Heart left ventricle (tissue), 16 donors: ENCODE measurements around the gene HEPACAM. TPM values are rescaled to one million over a fixed set of nuclear protein-coding genes. Genes with fewer than 3 reads are reported as not detected.
A peak's percentile ranks its signal among the peaks of the same experiment; 100 is the strongest.

Experiments used
- ATAC-seq, 4 donors: fragments of 200-7000 bp; cut with Tn5 transposase; one replicate each; pipeline ENCODE4 v1.9.1; 2020 to 2022; ENCODE audit warnings: moderate library complexity in 4 of 4, mild to moderate bottlenecking in 3 of 4, moderate number of reproducible peaks in 1 of 4
- DNase-seq, 5 donors: peaks; one replicate each; pipeline ENCODE4 v3.0.0-alpha.2; 2020
- H3K27ac ChIP-seq, 12 donors: fragments of 200-600 bp; sonication (generic) in 4 of 12; one replicate each; pipeline versions ENCODE4 v1.5.0 to v1.8.0; 2016 to 2022; ENCODE audit warnings: mild to moderate bottlenecking in 2 of 12
- H3K27me3 ChIP-seq, 9 donors: fragments of 200-600 bp; sonication (generic) in 2 of 9; one replicate each; pipeline versions ENCODE4 v1.5.1 to v1.8.0; 2016 to 2022; ENCODE audit warnings: mild to moderate bottlenecking in 3 of 9
- H3K36me3 ChIP-seq, 9 donors: fragments of 200-600 bp; sonication (generic) in 2 of 9; one replicate each; pipeline versions ENCODE4 v1.5.0 to v1.8.0; 2018 to 2022; ENCODE audit warnings: mild to moderate bottlenecking in 2 of 9
- H3K4me1 ChIP-seq, 12 donors: fragments of 200-600 bp; sonication (generic) in 4 of 12; one replicate each; pipeline versions ENCODE4 v1.5.0 to v1.8.0; 2016 to 2022; ENCODE audit warnings: mild to moderate bottlenecking in 3 of 12
- H3K4me3 ChIP-seq, 12 donors: fragments of 200-600 bp; sonication (generic) in 4 of 12; one replicate each; pipeline versions ENCODE4 v1.5.0 to v1.8.0; 2017 to 2022; ENCODE audit warnings: mild to moderate bottlenecking in 9 of 12, moderate library complexity in 4 of 12
- H3K9me3 ChIP-seq, 12 donors: fragments of 200-600 bp; sonication (generic) in 4 of 12; one replicate each; pipeline versions ENCODE4 v1.5.0 to v1.8.0; 2016 to 2022; ENCODE audit warnings: mild to moderate bottlenecking in 1 of 12
- POLR2A ChIP-seq, 2 donors: fragments of 450-650 bp; IDR thresholded peaks; one replicate each; pipeline ENCODE4 v1.6.1; 2017; ENCODE audit warnings: antibody characterized with exemption in 2 of 2, mild to moderate bottlenecking in 2 of 2, moderate library complexity in 2 of 2
- WGBS, 4 donors: extraction: QIAGEN DNeasy Blood & Tissue Kit in 2 of 4; methylation state at CpG; one replicate each; pipeline versions ENCODE4 v1.1.5 to v1.1.7; 2013 to 2018; 5-methylcytosine and 5-hydroxymethylcytosine counted together
- intact Hi-C, 10 donors: fragments of 100-400 bp; cut with DNase I; formaldehyde crosslinking; loops; one replicate each; pipeline versions ENCODE4 v1.11.1 to v1.14.2; 2022
- polyA plus RNA-seq, 2 donors: library from polyadenylated mRNA; stranded (reverse); fragments of 200-250 nt; gene quantifications; one replicate each; pipeline ENCODE4 v1.2.3, GENCODE V29; 2013
- total RNA-seq, 9 donors: library from RNA; depleted of rRNA in 2 of 9; stranded (reverse); fragments of >200 nt in 2 of 9; fragmentation: NEBNext Ultra II Directional in 3 of 9; extraction: Animal tissue kit (Norgen Biotek cat#: 25700) in 3 of 9; gene quantifications; one replicate each; pipeline versions ENCODE4 v1.1.0 to v1.2.4, GENCODE V29; 2016 to 2023
- TF ChIP-seq, protein P1 (sequence below), 12 donors: fragments of 200-600 bp; sonication (generic) in 4 of 12; IDR thresholded peaks; one replicate each; pipeline versions ENCODE4 v1.5.0 to v1.8.0; 2018 to 2022; ENCODE audit warnings: antibody characterized with exemption in 12 of 12, mild to moderate bottlenecking in 5 of 12
- donor health status: ischemic (EF 13 %, LVEDD 7.1; RV severe dilation, severe dysfunction).
- donor health status: healthy with polysubstance abuse.
- donor health status: DM: no; HTN: yes; CAD: no.
- donor health status: DM: no; HTN: no; CAD: no.
- donor health status: ischemic (EF 25% LVEDD 6.9; RV normal size, moderate dysfunction).
- donor health status: ischemic (EF 25% LVEDD 5.7; RV mildly dilated, moderate dysfunction).
- donor health status: healthy.
- donor health status: DM: yes; HTN: yes; CAD: no.
- donor health status: ischemic (EF 35%, LVEDD 5.7; RV mildly dilated, moderate dysfunction).
- donor health status: nonischemic (EF 11% LVEDD 7.7; RV severe dilation, severe dysfunction).
- donor health status: DM: yes; HTN: yes; CAD: no.
- donor health status: PGD.
- donor health status: ischemic (EF 29% LVEDD 5.4; RV normal size, mild dysfunction).
- donor health status: nonischemic (EF 23%, LVEDD 6.1; RV moderate dilation, normal function).

Gene HEPACAM
- total and polyA plus RNA-seq, 11 donors = 0.07 to 2.6 (median 0.38) TPM; not detected in 4

DNA sequence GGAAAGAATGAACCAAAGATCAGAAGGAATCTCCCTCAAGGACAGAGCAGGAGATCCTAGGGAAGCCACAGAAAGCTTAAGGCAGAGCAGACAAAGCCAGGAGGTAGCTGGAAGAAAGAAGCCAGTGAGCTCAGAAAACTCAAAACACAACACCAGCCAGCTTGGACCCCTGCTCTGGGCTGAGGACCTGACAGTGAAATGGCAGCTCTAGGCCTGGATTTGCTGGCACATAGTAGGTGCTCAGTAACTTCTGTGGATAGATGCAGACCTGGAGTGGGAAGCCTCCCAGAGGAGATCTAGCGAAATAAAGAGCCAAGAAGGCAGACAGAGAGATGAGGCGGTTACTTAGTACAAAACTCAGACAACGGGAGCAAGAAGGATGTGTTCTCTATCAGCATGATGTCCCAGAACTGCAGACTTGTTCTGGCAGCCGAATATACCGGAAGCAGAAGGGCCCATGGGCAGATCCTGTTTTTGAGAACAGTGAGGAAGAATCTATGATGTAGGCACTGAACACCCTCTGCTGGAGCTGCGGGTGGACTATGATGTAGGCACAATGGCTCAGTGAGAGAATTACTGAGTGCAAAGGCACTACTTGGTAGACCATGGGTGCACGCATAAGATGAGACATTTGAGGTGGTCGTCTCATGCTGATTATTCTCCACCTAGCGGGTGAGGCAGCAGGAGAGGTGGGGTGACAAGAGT is 42.9 kb downstream of the HEPACAM start:
- Histone ChIP-seq H3K9me3 (no peaks in the 10 kb centered on the region), H3K4me1 (peaks cover 0 to 92% (median 48%) of the 10 kb centered on the region in 12 donors), H3K27me3 (no peaks in the 10 kb centered on the region), H3K27ac (peak overlapping the region in 9 of 12 donors; percentile 7 to 48 (median 28)), H3K4me3 (no peak overlapping the region), H3K36me3 (peaks cover 0 to 46% (median 9%) of the 10 kb centered on the region in 9 donors)
- DNase-seq (peak in 1 of 5 donors; percentile 34), ATAC-seq (peak in 2 of 4 donors; percentile 6 to 32)
- intact Hi-C loops = no loop called here
- TF ChIP-seq POLR2A (IDR thresholded peaks at IDR 0.05) = no peak
- TF ChIP-seq, protein P1, sequence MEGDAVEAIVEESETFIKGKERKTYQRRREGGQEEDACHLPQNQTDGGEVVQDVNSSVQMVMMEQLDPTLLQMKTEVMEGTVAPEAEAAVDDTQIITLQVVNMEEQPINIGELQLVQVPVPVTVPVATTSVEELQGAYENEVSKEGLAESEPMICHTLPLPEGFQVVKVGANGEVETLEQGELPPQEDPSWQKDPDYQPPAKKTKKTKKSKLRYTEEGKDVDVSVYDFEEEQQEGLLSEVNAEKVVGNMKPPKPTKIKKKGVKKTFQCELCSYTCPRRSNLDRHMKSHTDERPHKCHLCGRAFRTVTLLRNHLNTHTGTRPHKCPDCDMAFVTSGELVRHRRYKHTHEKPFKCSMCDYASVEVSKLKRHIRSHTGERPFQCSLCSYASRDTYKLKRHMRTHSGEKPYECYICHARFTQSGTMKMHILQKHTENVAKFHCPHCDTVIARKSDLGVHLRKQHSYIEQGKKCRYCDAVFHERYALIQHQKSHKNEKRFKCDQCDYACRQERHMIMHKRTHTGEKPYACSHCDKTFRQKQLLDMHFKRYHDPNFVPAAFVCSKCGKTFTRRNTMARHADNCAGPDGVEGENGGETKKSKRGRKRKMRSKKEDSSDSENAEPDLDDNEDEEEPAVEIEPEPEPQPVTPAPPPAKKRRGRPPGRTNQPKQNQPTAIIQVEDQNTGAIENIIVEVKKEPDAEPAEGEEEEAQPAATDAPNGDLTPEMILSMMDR (IDR thresholded peaks at IDR 0.05) = no peak
- 62 to 72% (median 64%) methylated on average over 9 of the region's 9 CpGs for WGBS, 4 donors

DNA sequence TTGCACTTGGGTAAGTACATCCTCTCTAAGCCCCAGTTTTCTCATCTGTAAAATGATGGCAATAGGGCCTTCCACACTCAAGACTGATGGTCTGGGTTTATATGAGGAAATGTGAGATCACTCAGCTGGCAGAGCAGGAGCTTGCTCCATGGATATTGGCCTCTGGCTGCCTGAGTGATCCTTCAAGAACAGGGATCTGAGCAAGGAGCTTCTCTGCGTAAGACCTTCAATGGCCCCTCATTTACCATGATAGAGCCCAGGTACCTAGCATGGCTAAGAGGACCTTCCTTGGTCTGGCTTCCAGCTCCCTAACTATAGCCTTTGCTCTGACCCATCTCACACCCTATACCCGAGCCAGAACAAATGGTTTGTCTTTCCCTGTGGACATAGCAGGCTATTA is 43.7 kb downstream of the HEPACAM start:
- H3K27me3 ChIP-seq = no peaks in the 10 kb centered on the region
- 81 to 90% (median 84%) methylated on average over 2 of the region's 2 CpGs for WGBS, 4 donors
- H3K36me3 ChIP-seq = peaks cover 0 to 46% (median 13%) of the 10 kb centered on the region in 9 donors
- no peak for DNase-seq
- H3K4me1 ChIP-seq = peaks cover 0 to 91% (median 45%) of the 10 kb centered on the region in 12 donors
- TF ChIP-seq, protein P1 (IDR thresholded peaks at IDR 0.05) = no peak
- TF ChIP-seq POLR2A (IDR thresholded peaks at IDR 0.05) = no peak
- no peak for ATAC-seq
- intact Hi-C loops = no loop called here
- H3K27ac ChIP-seq = peak overlapping the region in 5 of 12 donors; percentile 7 to 42 (median 33)
- no peaks in the 10 kb centered on the region for H3K9me3 ChIP-seq
- no peak overlapping the region for H3K4me3 ChIP-seq

DNA sequence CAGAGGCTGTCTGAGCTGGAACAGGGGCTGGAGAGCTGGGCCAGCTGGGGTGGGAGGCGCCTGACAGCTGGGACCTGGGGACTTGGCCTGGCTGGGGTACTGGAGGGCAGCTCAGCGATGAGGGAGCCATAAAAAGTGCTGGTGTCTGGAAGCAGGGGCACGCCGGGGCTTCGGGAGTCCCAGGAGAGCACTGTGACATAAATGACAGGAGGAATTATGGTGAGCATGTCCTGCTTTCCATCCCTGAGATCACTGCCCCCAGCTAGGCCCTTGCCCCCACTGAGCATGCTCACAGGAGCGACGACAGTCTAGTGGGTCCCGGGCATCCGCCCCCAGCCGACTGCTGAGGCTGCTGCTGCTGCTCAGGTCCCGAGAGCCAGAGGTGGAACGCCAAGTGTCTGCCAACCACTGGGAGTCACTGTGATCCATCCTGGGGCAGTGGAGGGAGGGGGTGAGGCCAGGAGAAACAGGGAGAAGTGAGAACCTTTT is 44.4 kb downstream of the HEPACAM start:
- H3K4me3 ChIP-seq = no peak overlapping the region
- WGBS, 4 donors = 36 to 48% (median 46%) methylated on average over 10 to 12 of the region's 12 CpGs
- intact Hi-C loops = no loop called here
- H3K9me3 ChIP-seq = no peaks in the 10 kb centered on the region
- peaks cover 0 to 46% (median 14%) of the 10 kb centered on the region in 9 donors for H3K36me3 ChIP-seq
- H3K4me1 ChIP-seq = peaks cover 0 to 84% (median 44%) of the 10 kb centered on the region in 12 donors
- TF ChIP-seq, protein P1 (IDR thresholded peaks at IDR 0.05) = no peak
- no peak for TF ChIP-seq POLR2A (IDR thresholded peaks at IDR 0.05)
- H3K27ac ChIP-seq = peak overlapping the region in 7 of 12 donors; percentile 7 to 42 (median 22)
- no peaks in the 10 kb centered on the region for H3K27me3 ChIP-seq
- ATAC-seq (peak in 3 of 4 donors; percentile 14 to 32 (median 29)), DNase-seq (peak in 3 of 5 donors; percentile 19 to 68 (median 44))

DNA sequence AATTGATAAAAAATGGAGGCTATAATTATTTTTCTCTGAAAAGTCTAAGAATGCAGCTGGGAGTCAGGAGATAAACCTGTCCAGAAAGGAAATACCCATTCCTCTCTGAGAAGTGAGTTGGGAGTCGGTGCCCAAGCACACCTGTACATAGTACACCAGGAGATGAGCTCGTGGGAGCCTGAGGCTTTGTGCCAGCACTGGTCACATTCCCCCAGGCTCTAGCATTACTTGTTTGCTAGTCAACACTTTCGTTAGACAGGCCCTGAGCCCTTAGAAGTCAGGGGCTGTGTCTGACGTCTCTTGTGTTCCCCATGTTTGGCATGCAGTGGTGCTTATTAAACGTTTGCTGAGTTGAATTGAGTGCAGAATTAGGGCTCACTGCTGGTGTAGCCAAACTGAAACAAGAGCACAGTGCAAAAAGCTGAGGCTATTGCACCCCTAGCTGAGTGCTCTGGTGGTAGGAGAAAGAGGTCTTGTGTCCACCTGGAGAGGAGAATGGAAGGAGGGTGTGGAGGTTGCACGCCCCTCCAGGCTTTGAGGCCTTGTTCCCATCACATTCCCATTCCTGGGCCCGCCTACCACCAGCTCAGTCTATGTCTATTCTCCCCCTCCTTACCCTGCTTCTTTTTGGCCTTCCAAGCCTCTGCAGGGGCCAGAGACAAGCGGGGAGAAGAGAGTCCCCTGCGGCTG is 45.0 kb downstream of the HEPACAM start:
- peak in 1 of 5 donors; percentile 11 for DNase-seq
- no peaks in the 10 kb centered on the region for H3K27me3 ChIP-seq
- peaks cover 0 to 83% (median 44%) of the 10 kb centered on the region in 12 donors for H3K4me1 ChIP-seq
- no peak overlapping the region for H3K4me3 ChIP-seq
- peaks cover 0 to 46% (median 14%) of the 10 kb centered on the region in 9 donors for H3K36me3 ChIP-seq
- intact Hi-C loops = no loop called here
- no peak for TF ChIP-seq POLR2A (IDR thresholded peaks at IDR 0.05)
- TF ChIP-seq, protein P1 (IDR thresholded peaks at IDR 0.05) = no peak
- peak overlapping the region in 5 of 12 donors; percentile 14 to 42 (median 33) for H3K27ac ChIP-seq
- WGBS, 4 donors = 56 to 63% (median 59%) methylated on average over 8 to 9 of the region's 9 CpGs
- ATAC-seq = no peak
- no peaks in the 10 kb centered on the region for H3K9me3 ChIP-seq
